AG09319 (cell line): ENCODE measurements around the gene OPRL1.

ENCODE experiments used
- DNase-seq: peaks from one replicate; pipeline ENCODE4 v3.0.0-alpha.2; 2010; ENCODE audit warnings: low read depth; ENCODE audit errors: extremely low read depth
- CTCF ChIP-seq: IDR thresholded peaks from 2 replicates; pipeline ENCODE4 v1.5.1; 2011; ENCODE audit warnings: low read depth, mild to moderate bottlenecking, inconsistent platforms, low read length, moderate library complexity

OPRL1 gene

GRCh38 chr20:64109831-64110391 lies 30.0 kb downstream of the OPRL1 start:
- no peak for TF ChIP-seq CTCF
- DNase-seq: no peak

- no peak for DNase-seq
- no peak for TF ChIP-seq CTCF
These were observed 30.7 kb downstream of the OPRL1 start for GRCh38 chr20:64110411-64111068.

GRCh38 chr20:64111841-64112641 lies 32.2 kb downstream of the OPRL1 start:
- DNase-seq: no peak
- TF ChIP-seq CTCF: no peak

GRCh38 chr20:64112691-64113443 lies 33.0 kb downstream of the OPRL1 start:
- no peak for DNase-seq
- TF ChIP-seq CTCF: no peak

- TF ChIP-seq CTCF: no peak
- DNase-seq: no peak
These were observed 33.5 kb downstream of the OPRL1 start for GRCh38 chr20:64113444-64113775.

GRCh38 chr20:64113796-64114355 lies 34.0 kb downstream of the OPRL1 start:
- DNase-seq: no peak
- TF ChIP-seq CTCF: no peak
